Measurements from ENCODE around the gene LPCAT1.

The LPCAT1 gene

GRCh38 chr5:1481266-1481958, 42.3 kb downstream of the LPCAT1 start:
- Histone ChIP-seq H3K4me3 (no peak overlapping the region), H3K4me1 (peaks cover 0 to 4% (median 0%) of the 10 kb centered on the region in 4 donors), H3K27me3 (no peaks in the 10 kb centered on the region), H3K36me3 (peaks cover 28 to 62% (median 43%) of the 10 kb centered on the region in 3 donors), H3K27ac (no peak overlapping the region), H3K9me3 (no peaks in the 10 kb centered on the region)
- intact Hi-C loops (cut with DNase I; ENCODE audit: low total_unique reads), result loop anchor here (5.0 kb wide), 1 partner anchor 161 kb away; no protein-coding TSS in a partner anchor
- DNase-seq, result no peak
- no peak for TF ChIP-seq CTCF (IDR thresholded peaks at IDR 0.05)

GRCh38 chr5:1480806-1481205, 43.0 kb downstream of the LPCAT1 start:
- no peak for DNase-seq
- Histone ChIP-seq H3K4me3 (no peak overlapping the region), H3K36me3 (peaks cover 26 to 62% (median 40%) of the 10 kb centered on the region in 3 donors), H3K4me1 (peaks cover 0 to 4% (median 0%) of the 10 kb centered on the region in 4 donors), H3K27ac (no peak overlapping the region), H3K27me3 (no peaks in the 10 kb centered on the region), H3K9me3 (no peaks in the 10 kb centered on the region)
- intact Hi-C loops (cut with DNase I; ENCODE audit: low total_unique reads), result loop anchor here (5.0 kb wide), 1 partner anchor 161 kb away; no protein-coding TSS in a partner anchor
- TF ChIP-seq CTCF (IDR thresholded peaks at IDR 0.05), result no peak

GRCh38 chr5:1480217-1480616, 43.5 kb downstream of the LPCAT1 start:
- no peak overlapping the region for H3K27ac ChIP-seq
- H3K27me3 ChIP-seq, result no peaks in the 10 kb centered on the region
- intact Hi-C loops (cut with DNase I; ENCODE audit: low total_unique reads), result loop anchor here (5.0 kb wide), 1 partner anchor 162 kb away; no protein-coding TSS in a partner anchor
- no peaks in the 10 kb centered on the region for H3K9me3 ChIP-seq
- TF ChIP-seq CTCF (IDR thresholded peaks at IDR 0.05), result no peak
- DNase-seq, result peak; percentile 67 to 81
- H3K36me3 ChIP-seq, result peaks cover 27 to 62% (median 40%) of the 10 kb centered on the region in 3 donors
- H3K4me1 ChIP-seq, result peaks cover 0 to 4% (median 0%) of the 10 kb centered on the region in 4 donors
- no peak overlapping the region for H3K4me3 ChIP-seq

- intact Hi-C loops (cut with DNase I; ENCODE audit: low total_unique reads), result loop anchor here (5.0 kb wide), 1 partner anchor 163 kb away; no protein-coding TSS in a partner anchor
- Histone ChIP-seq H3K27ac (no peak overlapping the region), H3K9me3 (no peaks in the 10 kb centered on the region), H3K4me3 (no peak overlapping the region), H3K36me3 (peaks cover 30 to 62% (median 40%) of the 10 kb centered on the region in 3 donors), H3K4me1 (peaks cover 0 to 4% (median 0%) of the 10 kb centered on the region in 4 donors), H3K27me3 (no peaks in the 10 kb centered on the region)
- DNase-seq, result peak in 1 of 2 donors; percentile 58
- TF ChIP-seq CTCF (IDR thresholded peaks at IDR 0.05), result peak; percentile 46 to 53
Measured at GRCh38 chr5:1479581-1480188, 44.1 kb downstream of the LPCAT1 start.

GRCh38 chr5:1479066-1479465, 44.7 kb downstream of the LPCAT1 start:
- Histone ChIP-seq H3K27ac (peak overlapping the region in 1 of 2 donors; percentile 6), H3K27me3 (no peaks in the 10 kb centered on the region), H3K9me3 (no peaks in the 10 kb centered on the region), H3K36me3 (peaks cover 30 to 64% (median 42%) of the 10 kb centered on the region in 3 donors), H3K4me3 (no peak overlapping the region), H3K4me1 (peaks cover 0 to 4% (median 0%) of the 10 kb centered on the region in 4 donors)
- no peak for TF ChIP-seq CTCF (IDR thresholded peaks at IDR 0.05)
- intact Hi-C loops (cut with DNase I; ENCODE audit: low total_unique reads), result no loop called here
- DNase-seq, result no peak

All from tibial artery (tissue), 4 donors.